Measurements from ENCODE around the gene APBB2. TPM values are rescaled to one million over a fixed set of nuclear protein-coding genes. Genes with fewer than 3 reads are reported as not detected.

APBB2 gene
- total and polyA plus RNA-seq, 2 experiments from 2014 or later: 35.8 to 74.8 TPM

DNA sequence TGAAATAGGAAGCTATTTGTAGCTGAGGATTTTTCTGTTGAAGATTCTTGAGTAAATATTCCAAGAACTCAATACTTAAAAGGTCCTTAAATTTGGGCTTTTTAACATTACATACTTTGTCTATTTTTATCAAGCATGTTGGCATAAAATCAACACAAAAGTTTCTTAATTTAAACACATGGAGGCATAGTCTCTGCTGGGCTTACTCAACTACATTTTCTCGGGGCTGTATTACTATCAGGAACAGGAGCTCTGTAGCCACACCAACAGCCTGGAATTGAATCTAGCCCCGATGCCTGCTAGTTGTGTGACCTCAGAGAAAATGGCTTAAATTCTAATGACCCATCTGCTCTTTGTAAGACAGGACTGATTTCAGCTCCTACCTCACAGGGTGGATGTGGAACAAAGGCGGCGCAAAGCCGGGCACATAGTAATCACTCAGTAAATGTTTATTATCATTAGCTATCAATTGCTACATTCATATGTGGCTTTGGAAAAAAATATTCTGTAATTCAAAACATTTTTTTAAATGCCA, 257.6 kb downstream of the APBB2 start (continued):
- TF ChIP-seq, protein P1, sequence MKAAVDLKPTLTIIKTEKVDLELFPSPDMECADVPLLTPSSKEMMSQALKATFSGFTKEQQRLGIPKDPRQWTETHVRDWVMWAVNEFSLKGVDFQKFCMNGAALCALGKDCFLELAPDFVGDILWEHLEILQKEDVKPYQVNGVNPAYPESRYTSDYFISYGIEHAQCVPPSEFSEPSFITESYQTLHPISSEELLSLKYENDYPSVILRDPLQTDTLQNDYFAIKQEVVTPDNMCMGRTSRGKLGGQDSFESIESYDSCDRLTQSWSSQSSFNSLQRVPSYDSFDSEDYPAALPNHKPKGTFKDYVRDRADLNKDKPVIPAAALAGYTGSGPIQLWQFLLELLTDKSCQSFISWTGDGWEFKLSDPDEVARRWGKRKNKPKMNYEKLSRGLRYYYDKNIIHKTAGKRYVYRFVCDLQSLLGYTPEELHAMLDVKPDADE (IDR thresholded peaks at IDR 0.05): no peak
- TF ChIP-seq STAT1 (IDR thresholded peaks at IDR 0.05; ENCODE audit: unreplicated experiment) (no peak), CREB1 (CRISPR knock-in tag; IDR thresholded peaks at IDR 0.05; ENCODE audit: low read depth) (no peak), ZNF331 (CRISPR knock-in tag; IDR thresholded peaks at IDR 0.05; ENCODE audit: low read depth) (no peak), ZNF114 (CRISPR knock-in tag; IDR thresholded peaks at IDR 0.05) (no peak)
- TF ChIP-seq, protein P2, sequence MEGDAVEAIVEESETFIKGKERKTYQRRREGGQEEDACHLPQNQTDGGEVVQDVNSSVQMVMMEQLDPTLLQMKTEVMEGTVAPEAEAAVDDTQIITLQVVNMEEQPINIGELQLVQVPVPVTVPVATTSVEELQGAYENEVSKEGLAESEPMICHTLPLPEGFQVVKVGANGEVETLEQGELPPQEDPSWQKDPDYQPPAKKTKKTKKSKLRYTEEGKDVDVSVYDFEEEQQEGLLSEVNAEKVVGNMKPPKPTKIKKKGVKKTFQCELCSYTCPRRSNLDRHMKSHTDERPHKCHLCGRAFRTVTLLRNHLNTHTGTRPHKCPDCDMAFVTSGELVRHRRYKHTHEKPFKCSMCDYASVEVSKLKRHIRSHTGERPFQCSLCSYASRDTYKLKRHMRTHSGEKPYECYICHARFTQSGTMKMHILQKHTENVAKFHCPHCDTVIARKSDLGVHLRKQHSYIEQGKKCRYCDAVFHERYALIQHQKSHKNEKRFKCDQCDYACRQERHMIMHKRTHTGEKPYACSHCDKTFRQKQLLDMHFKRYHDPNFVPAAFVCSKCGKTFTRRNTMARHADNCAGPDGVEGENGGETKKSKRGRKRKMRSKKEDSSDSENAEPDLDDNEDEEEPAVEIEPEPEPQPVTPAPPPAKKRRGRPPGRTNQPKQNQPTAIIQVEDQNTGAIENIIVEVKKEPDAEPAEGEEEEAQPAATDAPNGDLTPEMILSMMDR (conservative IDR thresholded peaks at IDR 0.05; ENCODE audit: low read depth in 2 of 2): no peak
- TF ChIP-seq, protein P3, sequence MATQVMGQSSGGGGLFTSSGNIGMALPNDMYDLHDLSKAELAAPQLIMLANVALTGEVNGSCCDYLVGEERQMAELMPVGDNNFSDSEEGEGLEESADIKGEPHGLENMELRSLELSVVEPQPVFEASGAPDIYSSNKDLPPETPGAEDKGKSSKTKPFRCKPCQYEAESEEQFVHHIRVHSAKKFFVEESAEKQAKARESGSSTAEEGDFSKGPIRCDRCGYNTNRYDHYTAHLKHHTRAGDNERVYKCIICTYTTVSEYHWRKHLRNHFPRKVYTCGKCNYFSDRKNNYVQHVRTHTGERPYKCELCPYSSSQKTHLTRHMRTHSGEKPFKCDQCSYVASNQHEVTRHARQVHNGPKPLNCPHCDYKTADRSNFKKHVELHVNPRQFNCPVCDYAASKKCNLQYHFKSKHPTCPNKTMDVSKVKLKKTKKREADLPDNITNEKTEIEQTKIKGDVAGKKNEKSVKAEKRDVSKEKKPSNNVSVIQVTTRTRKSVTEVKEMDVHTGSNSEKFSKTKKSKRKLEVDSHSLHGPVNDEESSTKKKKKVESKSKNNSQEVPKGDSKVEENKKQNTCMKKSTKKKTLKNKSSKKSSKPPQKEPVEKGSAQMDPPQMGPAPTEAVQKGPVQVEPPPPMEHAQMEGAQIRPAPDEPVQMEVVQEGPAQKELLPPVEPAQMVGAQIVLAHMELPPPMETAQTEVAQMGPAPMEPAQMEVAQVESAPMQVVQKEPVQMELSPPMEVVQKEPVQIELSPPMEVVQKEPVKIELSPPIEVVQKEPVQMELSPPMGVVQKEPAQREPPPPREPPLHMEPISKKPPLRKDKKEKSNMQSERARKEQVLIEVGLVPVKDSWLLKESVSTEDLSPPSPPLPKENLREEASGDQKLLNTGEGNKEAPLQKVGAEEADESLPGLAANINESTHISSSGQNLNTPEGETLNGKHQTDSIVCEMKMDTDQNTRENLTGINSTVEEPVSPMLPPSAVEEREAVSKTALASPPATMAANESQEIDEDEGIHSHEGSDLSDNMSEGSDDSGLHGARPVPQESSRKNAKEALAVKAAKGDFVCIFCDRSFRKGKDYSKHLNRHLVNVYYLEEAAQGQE (IDR thresholded peaks at IDR 0.05; ENCODE audit: unreplicated experiment): no peak

DNA sequence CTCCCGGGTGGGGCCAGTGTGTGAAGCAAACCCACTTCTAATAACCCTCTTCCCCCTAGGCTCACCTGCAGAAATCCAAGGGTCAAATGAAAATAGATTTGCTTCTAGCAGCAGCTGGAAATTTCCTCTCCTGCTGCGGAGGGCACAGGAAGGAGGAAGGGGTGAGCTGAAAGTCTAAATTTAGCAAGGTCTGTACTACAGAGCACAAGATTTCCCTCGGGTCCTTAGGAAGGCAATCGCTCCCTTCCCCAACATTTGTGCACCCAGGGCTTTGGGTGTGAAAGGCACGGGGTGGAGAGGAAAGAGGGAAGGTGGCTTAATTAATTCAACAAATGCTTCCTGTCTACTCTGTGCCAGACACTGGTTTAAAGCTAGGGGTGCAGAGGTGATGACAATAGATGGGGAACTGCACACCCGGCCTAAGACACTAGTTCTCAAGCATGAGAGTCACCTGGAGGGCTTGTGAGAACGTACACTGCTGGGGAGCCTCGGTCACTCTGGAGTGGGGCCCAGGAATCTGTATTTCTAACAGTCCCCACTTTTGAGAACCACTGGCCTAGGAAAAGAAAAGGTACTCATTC, 260.2 kb downstream of the APBB2 start:
- H3K36me3 Mint-ChIP-seq (ENCODE audit: low read depth): no peaks in the 10 kb centered on the region; the same call in 2 of the 3 replicates
- peak overlapping the region; percentile 67 for H3K4me2 ChIP-seq

More for the DNA sequence above, 260.2 kb downstream of the APBB2 start:
- H3K4me3 Mint-ChIP-seq: no peak overlapping the region
- H3K9me3 Mint-ChIP-seq: no peaks in the 10 kb centered on the region
- DNase-seq (ENCODE audit: low spot score) (no peak), ATAC-seq (peak; percentile 28)
- Histone ChIP-seq H3F3A (replicated peaks; ENCODE audit: low read depth) (0 out of 2 replicates have a peak, but pooled peaks cover 6% of the 10 kb centered on the region), H3K36me3 (ENCODE audit: insufficient read depth) (no peaks in the 10 kb centered on the region; the same call in 1 of the 2 replicates), H3K79me2 (replicated peaks; ENCODE audit: insufficient read depth) (no peaks in the 10 kb centered on the region), H3K27me3 (ENCODE audit: insufficient read depth) (no peaks in the 10 kb centered on the region), H2AFZ (no peak overlapping the region), H4K20me1 (replicated peaks; ENCODE audit: insufficient read depth) (no peaks in the 10 kb centered on the region), H3K27ac (ENCODE audit: low read depth) (peak overlapping the region; percentile 90; the same call in 1 of the 2 replicates), H3K4me1 (ENCODE audit: insufficient read depth) (peaks cover 17% of the 10 kb centered on the region), H3K9me2 (ENCODE audit: insufficient read depth) (no peaks in the 10 kb centered on the region), H3K4me3 (peak overlapping the region; percentile 30; the same call in 1 of the 2 replicates)
- peaks cover 17% of the 10 kb centered on the region for H3K4me1 Mint-ChIP-seq
- peaks cover 7% of the 10 kb centered on the region for H3K27me3 Mint-ChIP-seq (ENCODE audit: insufficient read depth, low read depth, poor library complexity)
- TF ChIP-seq NANOG (IDR thresholded peaks at IDR 0.05; ENCODE audit: borderline replicate concordance) (no peak), EZH2 (IDR thresholded peaks at IDR 0.05; ENCODE audit: low read depth, unreplicated experiment) (no peak), JUNB (IDR thresholded peaks at IDR 0.05; ENCODE audit: unreplicated experiment) (no peak), POLR2AphosphoS5 (IDR thresholded peaks at IDR 0.05; ENCODE audit: low read depth) (no peak), EZH2phosphoT487 (IDR thresholded peaks at IDR 0.05; ENCODE audit: unreplicated experiment) (no peak)
- TF ChIP-seq, protein P2 (conservative IDR thresholded peaks at IDR 0.05; ENCODE audit: low read depth in 2 of 2): no peak
- TF ChIP-seq, protein P3 (IDR thresholded peaks at IDR 0.05; ENCODE audit: unreplicated experiment): no peak
- no peak overlapping the region; the same call in 1 of the 2 replicates for H3K27ac Mint-ChIP-seq
